Fibroblast of skin of abdomen (primary cell): ENCODE results near the gene KMT2E.
"Not testable (repeated sequence)": the region's sequence is repeated elsewhere in the genome, so short reads cannot be mapped to it uniquely, and the experiment has no call there.

Source experiments
- DNase-seq: peaks from one replicate; pipeline ENCODE4 v3.0.0-alpha.2; 2013

Gene KMT2E

GRCh38 chr7:105027176-105027853, 13.3 kb downstream of the KMT2E start:
- DNase-seq: no peak

- DNase-seq: no peak
Observed at GRCh38 chr7:105028004-105028403, 14.0 kb downstream of the KMT2E start.

- not testable (repeated sequence) for DNase-seq
Observed at GRCh38 chr7:105028941-105029340, 14.9 kb downstream of the KMT2E start.

- no peak for DNase-seq
Observed at GRCh38 chr7:105030447-105030846, 16.4 kb downstream of the KMT2E start.

GRCh38 chr7:105032553-105033214, 18.7 kb downstream of the KMT2E start:
- DNase-seq: no peak

- no peak for DNase-seq
Observed at GRCh38 chr7:105035349-105035748, 21.3 kb downstream of the KMT2E start.

- no peak for DNase-seq
Observed at GRCh38 chr7:105036217-105037168, 22.5 kb downstream of the KMT2E start.

- no peak for DNase-seq
Observed at GRCh38 chr7:105037319-105037718, 23.3 kb downstream of the KMT2E start.

GRCh38 chr7:105044449-105045070, 30.6 kb downstream of the KMT2E start:
- DNase-seq: no peak

- peak; percentile 71 for DNase-seq
Observed at GRCh38 chr7:105046414-105046813, 32.4 kb downstream of the KMT2E start.

GRCh38 chr7:105047932-105048331, 33.9 kb downstream of the KMT2E start:
- DNase-seq: no peak

- DNase-seq: no peak
Observed at GRCh38 chr7:105050493-105050892, 36.5 kb downstream of the KMT2E start.

GRCh38 chr7:105050899-105051298, 36.9 kb downstream of the KMT2E start:
- DNase-seq: not testable (repeated sequence)

GRCh38 chr7:105055084-105055483, 41.1 kb downstream of the KMT2E start:
- no peak for DNase-seq

- DNase-seq: no peak
Observed at GRCh38 chr7:105055621-105056020, 41.6 kb downstream of the KMT2E start.

- DNase-seq: no peak
Observed at GRCh38 chr7:105057472-105057871, 43.5 kb downstream of the KMT2E start.

GRCh38 chr7:105060437-105060836, 46.4 kb downstream of the KMT2E start:
- DNase-seq: no peak

- DNase-seq: no peak
Observed at GRCh38 chr7:105060923-105061322, 46.9 kb downstream of the KMT2E start.

GRCh38 chr7:105065104-105065503, 51.1 kb downstream of the KMT2E start:
- DNase-seq: no peak

- no peak for DNase-seq
Observed at GRCh38 chr7:105067691-105068090, 53.7 kb downstream of the KMT2E start.

- no peak for DNase-seq
Observed at GRCh38 chr7:105068886-105069285, 54.9 kb downstream of the KMT2E start.

- no peak for DNase-seq
Observed at GRCh38 chr7:105073143-105073542, 59.1 kb downstream of the KMT2E start.

- DNase-seq: no peak
Observed at GRCh38 chr7:105079348-105079747, 65.3 kb downstream of the KMT2E start.
